Activated T-cell treated with anti-CD3 and anti-CD28 coated beads for 1 hour (primary cell): ENCODE data around the gene LRP1B.

Experiments
- DNase-seq: peaks from one replicate; pipeline ENCODE4 v3.0.0-alpha.2; 2020; ENCODE audit warnings: low read depth

LRP1B gene

DNA sequence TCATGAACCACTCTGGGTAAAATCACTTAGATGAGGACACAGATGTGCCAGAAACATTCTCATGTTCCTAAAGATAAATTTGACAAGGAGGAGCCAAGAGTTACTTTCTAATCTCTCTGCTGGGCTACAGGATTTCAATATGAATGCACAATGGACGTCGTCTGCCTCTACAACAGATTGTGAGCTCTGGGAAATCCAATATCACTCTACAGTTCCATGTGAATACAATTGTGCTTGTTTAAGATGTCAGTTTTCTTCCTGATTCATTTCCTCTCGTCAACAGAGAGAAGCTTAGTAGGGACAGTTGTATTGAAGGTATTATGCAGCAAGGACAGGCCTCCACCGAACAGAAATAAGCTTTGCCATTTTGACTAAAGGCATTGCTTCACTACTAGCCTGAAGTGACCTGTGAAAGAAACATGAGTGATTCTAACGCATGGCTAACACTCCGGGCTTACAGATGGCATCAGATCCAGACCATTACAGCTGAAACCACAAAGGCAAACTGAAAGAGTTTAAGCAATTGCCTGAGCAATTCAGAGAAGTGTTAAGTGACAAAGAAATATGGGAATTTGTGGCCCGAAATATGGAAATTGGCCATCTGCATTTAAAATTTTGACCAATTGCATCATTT, 1591.5 kb downstream of the LRP1B start:
- no peak for DNase-seq

DNA sequence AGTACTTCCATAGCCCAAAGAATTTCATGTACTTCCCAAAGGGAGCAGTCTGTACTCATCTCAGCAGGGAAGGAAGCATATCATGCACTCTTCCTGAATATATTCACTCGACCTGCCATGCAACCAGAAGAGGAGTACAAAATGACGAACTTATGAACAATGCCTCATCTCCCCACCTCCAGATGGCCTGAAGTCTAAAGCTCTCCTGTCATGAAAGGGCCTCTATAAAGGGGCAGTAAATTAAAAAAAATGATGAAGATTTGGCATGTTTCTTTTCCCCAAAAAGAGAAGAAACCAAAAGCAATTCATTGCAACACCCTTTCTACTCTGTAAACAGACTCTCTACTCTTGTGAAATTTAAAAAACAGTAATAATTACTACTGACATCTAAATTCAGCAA, 1601.1 kb downstream of the LRP1B start:
- no peak for DNase-seq

- DNase-seq: no peak
Measured at GRCh38 chr2:140528982-140529381, 1601.8 kb downstream of the LRP1B start.

- no peak for DNase-seq
Measured at GRCh38 chr2:140526575-140526974, 1604.2 kb downstream of the LRP1B start.

- no peak for DNase-seq
Measured at GRCh38 chr2:140512106-140512505, 1618.7 kb downstream of the LRP1B start.

DNA sequence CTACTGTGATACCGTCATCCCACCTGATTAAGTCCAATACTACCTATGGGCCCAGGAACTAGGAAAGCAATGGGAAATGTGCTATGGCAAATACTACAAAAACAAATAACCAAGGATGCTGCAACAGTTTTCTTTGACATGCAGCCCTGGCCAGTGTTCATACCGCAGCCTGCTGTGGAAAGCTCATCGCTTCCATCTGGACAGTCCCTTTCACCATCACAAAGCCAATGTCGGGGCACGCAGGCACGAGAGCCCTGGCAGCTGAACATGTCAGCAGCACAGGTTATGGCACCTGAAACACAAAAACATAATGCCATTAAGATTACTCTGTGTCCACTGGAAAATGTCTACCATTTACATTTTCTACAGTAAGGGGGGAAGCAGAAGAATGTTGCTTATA, 1621.1 kb downstream of the LRP1B start:
- DNase-seq: no peak

DNA sequence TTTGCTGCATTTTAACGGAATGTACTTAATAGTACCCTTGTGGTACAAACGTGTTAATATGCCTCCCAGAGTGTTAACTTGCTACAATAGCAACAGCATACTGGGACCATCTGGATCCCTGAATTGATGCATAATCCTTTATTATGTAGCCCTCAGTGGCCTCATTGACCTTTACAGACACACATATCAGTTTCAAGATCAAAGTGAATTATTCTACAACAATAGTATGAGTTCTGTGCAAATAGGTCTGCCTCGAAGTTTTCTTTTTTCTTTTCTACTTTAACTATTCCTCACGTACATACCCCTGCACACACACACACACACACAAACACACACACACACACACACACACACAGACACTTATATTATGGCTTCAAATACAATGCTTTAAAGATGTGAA, 1622.1 kb downstream of the LRP1B start:
- DNase-seq: no peak

DNA sequence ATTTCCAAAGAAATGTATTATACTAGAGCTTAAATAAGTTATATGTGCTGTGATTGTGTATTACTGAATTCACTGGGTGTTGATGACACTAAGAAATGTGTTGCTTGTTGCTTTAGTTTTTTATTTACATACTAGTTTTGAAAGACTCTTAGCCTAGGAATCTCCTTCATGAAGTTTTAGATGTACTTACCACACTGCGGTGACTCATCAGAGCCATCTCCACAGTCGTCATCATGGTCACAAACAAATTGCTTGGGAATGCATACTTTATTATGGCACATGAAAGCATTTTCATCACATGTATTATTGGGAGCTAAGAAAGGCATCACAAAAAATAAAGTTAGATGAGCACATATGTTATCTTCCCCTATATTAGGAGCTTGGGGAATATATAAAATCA, 1624.2 kb downstream of the LRP1B start:
- DNase-seq: no peak

GRCh38 chr2:140504601-140505000, 1626.2 kb downstream of the LRP1B start:
- no peak for DNase-seq

GRCh38 chr2:140502951-140503630, 1627.7 kb downstream of the LRP1B start:
- no peak for DNase-seq

DNA sequence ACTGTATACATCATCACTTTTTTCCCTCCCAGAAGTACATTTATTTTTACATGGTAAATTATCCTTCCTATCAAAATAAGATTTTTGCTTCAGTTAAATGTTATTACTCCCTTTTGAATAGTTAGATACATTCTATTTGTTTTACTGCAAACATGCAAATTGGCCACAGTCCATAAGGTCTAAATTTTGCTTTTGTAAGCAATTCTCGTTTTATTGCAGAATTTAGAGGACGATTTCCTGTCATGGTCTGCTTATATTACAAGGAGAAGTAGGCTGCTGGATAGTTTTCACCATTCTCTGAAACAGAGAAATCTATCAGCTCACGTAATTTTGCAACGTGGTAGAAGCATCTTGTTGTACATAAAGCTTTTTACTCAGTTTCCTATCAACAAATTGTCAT, 1632.5 kb downstream of the LRP1B start:
- DNase-seq: no peak

GRCh38 chr2:140496714-140497113, 1634.1 kb downstream of the LRP1B start:
- DNase-seq: no peak

DNA sequence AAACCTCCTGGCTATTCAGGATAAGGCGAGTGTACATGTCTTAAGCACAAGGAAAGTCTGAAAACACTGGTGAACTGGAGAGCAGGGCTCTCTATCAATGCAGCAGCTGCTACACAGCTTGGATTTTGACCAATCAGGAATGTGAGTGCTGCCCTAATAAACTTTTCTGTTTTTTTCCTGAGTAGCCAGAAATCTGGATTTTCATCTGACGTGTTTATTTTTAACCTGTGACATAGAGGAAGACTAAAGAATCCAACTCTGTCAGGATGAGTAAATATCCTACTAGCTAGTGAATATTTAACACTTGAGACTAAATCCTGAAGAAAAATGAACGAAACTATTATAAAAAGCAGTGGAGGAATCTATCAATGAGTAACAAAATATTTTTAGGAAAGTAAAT, 1638.9 kb downstream of the LRP1B start:
- DNase-seq: no peak

- DNase-seq: no peak
Measured at GRCh38 chr2:140489193-140489592, 1641.6 kb downstream of the LRP1B start.

GRCh38 chr2:140481136-140481535, 1649.7 kb downstream of the LRP1B start:
- DNase-seq: no peak

GRCh38 chr2:140473851-140474250, 1657.0 kb downstream of the LRP1B start:
- DNase-seq: no peak

DNA sequence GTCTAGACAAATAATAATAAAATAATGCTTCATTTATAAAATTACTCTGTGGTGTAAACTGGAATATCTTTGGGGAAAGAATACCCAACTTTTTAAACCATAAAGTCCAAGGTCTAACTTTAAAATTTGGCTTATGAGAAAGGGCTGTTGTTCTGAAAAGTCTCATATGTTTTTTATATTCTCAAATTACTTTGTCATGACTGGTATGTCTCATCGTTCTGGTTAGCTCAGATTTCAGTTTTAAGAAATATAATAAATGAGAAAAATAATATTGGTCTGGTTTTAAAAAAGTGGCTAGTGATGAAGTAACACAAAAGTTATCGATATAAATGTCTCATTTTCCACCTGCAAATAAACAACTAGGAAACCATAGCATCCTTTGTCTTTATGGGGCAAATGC, 1658.1 kb downstream of the LRP1B start:
- DNase-seq: no peak

- no peak for DNase-seq
Measured at GRCh38 chr2:140465301-140465700, 1665.5 kb downstream of the LRP1B start.

GRCh38 chr2:140462990-140463389, 1667.8 kb downstream of the LRP1B start:
- no peak for DNase-seq

DNA sequence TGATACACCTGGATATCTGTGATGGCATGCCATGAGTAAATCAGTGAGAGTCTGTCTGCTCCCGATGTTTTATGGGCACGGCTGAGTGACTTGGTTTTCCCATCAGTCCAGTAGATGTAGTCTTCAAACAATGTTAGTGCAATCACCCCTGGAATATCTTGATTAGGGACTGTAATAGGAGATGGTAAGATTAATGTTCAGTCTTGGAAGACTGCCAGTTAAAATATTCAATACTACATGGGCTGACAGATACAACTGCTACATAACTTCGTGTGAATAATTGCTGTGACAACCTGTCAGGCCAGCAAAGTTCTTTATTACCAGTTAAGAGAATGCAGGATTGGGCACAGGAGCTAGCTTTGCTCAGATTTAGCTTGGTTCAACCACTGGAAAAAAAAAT, 1673.3 kb downstream of the LRP1B start:
- no peak for DNase-seq

- no peak for DNase-seq
Measured at GRCh38 chr2:140455315-140455714, 1675.5 kb downstream of the LRP1B start.

GRCh38 chr2:140454717-140455116, 1676.1 kb downstream of the LRP1B start:
- DNase-seq: no peak

- no peak for DNase-seq
Measured at GRCh38 chr2:140451324-140451723, 1679.5 kb downstream of the LRP1B start.

DNA sequence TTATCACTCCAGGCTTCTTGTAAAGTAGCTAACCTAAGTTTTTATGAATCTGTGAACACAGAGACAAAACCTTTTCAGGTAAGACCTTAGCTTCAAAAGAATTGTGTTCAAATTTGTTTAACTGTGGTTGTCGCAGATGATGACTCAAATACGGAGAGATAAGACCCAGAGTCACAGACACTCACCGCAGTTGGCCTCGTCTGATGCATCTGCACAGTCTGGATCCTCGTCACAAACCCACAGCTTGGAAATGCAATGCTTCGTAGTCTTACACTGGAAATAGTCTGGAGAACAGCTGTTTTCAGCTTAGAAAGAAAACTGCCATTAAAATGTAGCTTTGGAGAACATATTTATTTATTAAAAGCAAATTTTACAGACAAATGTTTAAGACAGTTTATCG, 1688.5 kb downstream of the LRP1B start:
- DNase-seq: no peak
